Adrenal gland (tissue), 5 donors: ENCODE measurements around the gene FMNL2.

Source experiments
- CTCF ChIP-seq, 6 experiments: fragments of 450-650 bp in 4 of 6; fragments of 200-600 bp in 2 of 6; sonication (generic) in 1 of 6; IDR thresholded peaks; 1 replicate in 5 of 6; 2 replicates in 1 of 6; pipeline versions ENCODE4 v1.5.1 to v1.8.0; 2016 to 2021; ENCODE audit warnings: antibody characterized with exemption in 6 of 6, mild to moderate bottlenecking in 2 of 6, moderate library complexity in 1 of 6
- POLR2A ChIP-seq, 2 donors: fragments of 450-650 bp; IDR thresholded peaks; one replicate each; pipeline ENCODE4 v1.6.1; 2017; ENCODE audit warnings: antibody characterized with exemption in 2 of 2, mild to moderate bottlenecking in 2 of 2, moderate library complexity in 1 of 2
- donor health status: DM: no; HTN: no; CAD: no.

GRCh38 chr2:152549423-152549822 is 214.4 kb downstream of the FMNL2 start:
- TF ChIP-seq POLR2A (IDR thresholded peaks at IDR 0.05) (no peak), CTCF (IDR thresholded peaks at IDR 0.05) (no peak)
